Measurements from ENCODE around the gene DCTD.

DNA sequence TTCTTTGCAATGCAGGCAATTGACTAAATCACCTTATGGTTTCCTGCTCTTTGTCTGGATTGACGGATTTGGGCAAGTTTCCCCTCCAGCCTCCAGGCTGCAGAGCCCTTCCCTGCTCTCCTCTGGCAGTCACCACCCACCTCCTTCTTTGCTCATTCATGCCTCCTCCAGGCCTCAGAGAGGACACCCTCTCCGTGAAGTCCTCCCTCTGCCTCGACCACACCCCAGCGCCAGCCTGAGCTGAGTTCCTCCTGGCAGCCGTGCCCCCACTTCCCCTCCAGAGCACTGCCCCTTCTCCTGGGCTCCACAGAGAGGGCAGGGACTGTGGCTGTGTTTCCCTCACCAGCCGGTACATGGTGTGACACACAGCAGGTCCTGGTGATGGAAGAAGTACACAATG is 53.7 kb downstream of the DCTD start:
- TF ChIP-seq POLR2A (IDR thresholded peaks at IDR 0.05; ENCODE audit: low read length) (no peak), GATA1 (IDR thresholded peaks at IDR 0.05; ENCODE audit: low read depth, low read length) (no peak)
